ENCODE measurements around the gene APOL3.
"Not testable (repeated sequence)": the region's sequence is repeated elsewhere in the genome, so short reads cannot be mapped to it uniquely, and the experiment has no call there.

Gene APOL3

GRCh38 chr22:36156515-36157419, 3.8 kb downstream of the APOL3 start:
- peak; percentile 23 to 32 for DNase-seq

- DNase-seq: no peak
Observed at GRCh38 chr22:36156119-36156514, 4.4 kb downstream of the APOL3 start.

GRCh38 chr22:36155702-36156101, 4.9 kb downstream of the APOL3 start:
- no peak for DNase-seq

DNA sequence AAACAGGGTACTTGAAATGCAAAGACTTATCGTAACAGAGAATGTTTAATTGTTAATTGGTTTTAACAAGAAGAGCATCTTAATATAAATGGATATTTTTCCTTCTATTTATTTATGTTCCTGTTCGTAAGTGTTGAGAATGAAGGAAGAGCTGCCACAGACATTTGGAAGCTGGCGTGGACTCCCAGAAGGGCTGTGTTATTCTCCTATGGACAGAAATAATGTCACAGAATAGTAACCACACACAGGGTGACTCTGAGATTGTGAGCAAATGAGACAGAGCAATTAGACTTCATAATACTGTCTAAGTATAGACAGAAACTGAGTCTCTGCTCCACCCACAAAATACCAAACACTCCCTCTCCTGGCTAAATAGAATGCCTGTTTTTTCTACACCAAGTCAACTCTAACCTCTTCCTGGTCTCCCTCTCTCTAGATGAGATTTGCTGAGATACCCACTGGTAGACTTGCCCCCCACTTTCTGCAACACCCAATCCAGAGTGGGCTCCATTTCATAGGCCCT, 6.1 kb downstream of the APOL3 start:
- DNase-seq: no peak

- no peak for DNase-seq
Observed at GRCh38 chr22:36153501-36154422, 6.8 kb downstream of the APOL3 start.

GRCh38 chr22:36152821-36153220, 7.7 kb downstream of the APOL3 start:
- DNase-seq: not testable (repeated sequence)

DNA sequence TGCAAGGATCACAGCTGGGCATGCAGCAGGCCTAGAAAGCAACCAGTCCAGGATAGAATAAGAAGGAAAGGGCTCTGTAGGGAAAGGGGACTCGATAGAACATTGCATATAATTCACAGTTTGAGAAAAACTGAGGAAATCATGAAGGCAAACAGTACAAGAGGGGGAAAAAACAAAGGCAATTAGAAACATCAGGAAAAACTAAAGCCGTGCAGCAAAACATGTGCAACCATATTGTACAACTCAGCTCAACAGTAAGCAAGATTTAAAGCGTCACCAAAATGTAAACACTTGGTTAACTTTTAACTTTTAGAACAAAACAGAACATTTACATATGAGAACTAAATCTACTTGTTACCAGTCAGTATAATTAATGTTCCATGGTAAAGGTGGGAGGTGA, 8.5 kb downstream of the APOL3 start:
- DNase-seq: no peak

GRCh38 chr22:36151006-36151595, 9.5 kb downstream of the APOL3 start:
- DNase-seq: no peak

DNA sequence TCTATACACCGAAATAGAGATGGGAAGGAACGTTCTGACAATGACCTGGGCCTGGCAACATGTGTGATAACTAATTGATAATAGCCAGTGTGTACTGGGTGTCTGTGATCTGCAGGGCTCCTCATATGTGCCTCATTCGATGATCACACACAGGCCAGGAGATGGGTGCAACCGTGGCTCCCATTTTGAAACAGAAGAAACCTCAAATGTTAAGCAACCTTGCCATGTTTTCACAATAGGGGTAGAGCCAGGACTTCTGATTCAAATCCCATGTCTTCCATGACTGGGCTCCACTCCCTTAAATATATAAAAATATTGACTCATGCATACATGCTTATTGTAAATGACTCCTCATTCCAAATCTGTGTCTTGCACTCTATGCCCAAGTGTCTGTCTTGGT, 11.1 kb downstream of the APOL3 start:
- no peak for DNase-seq

GRCh38 chr22:36148411-36148810, 12.1 kb downstream of the APOL3 start:
- no peak for DNase-seq

- DNase-seq: no peak
Observed at GRCh38 chr22:36147196-36147791, 13.3 kb downstream of the APOL3 start.

DNA sequence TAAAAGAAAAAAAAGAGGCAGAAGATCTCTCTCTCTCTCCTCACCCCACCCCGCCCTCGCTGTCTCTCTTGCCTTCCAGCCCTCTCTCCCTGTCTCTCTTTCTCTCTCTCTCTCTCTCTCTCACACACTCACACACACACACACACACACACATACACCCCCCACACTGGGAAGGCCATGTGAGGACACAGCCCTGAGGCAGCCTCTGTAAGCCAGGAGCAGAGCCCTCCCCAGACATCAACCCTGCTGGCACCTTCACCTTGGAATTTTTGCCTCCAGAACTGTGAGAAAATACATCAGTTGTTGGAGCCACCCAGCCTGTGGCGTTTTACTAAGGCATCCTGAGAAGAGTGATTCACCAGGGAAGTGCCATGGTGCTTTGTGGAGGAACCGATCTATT, 14.7 kb downstream of the APOL3 start:
- no peak for DNase-seq

DNA sequence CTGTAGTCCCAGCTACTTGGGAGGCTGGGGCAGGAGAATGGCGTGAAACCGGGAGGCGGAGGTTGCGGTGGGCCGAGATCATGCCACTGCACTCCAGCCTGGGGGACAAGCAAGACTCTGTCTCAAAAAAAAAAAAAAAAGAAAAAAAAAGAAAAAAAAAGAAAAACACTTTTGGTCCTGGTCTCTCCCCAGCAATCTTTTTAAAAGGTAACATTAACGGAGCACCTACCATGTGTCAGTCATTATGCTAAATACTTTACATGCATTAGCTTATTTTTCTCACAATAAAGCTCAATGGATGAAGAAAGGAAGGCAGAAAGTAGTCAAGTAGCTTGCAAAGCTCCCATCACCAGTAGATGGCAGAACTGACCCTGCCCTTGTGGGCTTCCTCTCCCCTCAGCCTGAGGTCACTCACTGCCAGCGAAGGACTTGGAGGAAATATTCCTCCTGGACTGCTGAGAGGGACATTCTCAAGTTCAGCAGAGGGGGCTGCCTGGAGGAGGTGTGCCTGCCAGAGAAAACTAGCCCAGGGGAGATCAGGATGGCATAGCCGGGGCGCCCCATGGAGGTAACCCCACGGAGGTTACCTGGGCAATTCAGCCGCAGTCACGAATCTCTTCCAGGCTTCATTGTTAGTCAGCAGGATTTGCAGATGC, 15.5 kb downstream of the APOL3 start:
- peak; percentile 34 to 53 for DNase-seq

GRCh38 chr22:36143956-36144355, 16.6 kb downstream of the APOL3 start:
- no peak for DNase-seq

DNA sequence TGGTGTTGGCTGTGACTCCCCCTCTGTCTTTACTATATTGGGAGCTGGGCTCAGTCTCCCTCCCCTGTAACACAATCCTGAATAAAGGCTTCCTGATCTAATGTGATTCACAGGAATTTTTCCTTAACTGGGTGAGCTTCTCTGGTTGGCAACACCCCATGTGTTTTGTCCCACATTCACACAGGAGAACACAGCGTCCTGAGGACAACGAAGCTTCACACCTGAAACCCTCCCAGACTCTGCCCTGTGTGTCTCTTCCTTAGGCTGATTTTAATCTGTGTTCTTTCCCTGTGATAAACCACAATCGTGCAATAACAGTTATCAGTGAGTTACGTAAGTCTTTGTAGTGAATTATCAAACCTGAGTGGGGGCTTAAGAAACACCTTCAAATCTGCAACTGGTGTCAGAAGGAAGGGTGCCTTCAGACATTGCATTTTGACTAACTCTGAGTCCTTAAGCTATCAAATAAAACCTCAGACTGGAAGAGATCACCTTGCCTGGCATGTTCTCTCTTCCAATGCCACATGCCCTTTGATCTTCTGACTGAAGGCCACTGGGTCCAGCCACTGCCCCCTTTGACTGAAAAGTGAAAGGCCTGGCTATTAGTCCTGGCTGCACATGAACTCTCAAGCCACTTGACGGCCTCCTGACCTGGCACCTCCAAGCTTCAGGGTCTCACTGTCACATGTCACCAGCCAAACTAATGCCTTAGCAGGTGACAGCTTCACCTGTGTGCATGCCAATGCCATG, 17.3 kb downstream of the APOL3 start:
- no peak for DNase-seq

- no peak for DNase-seq
Observed at GRCh38 chr22:36141481-36141880, 19.1 kb downstream of the APOL3 start.

GRCh38 chr22:36138709-36139108, 21.8 kb downstream of the APOL3 start:
- not testable (repeated sequence) for DNase-seq

DNA sequence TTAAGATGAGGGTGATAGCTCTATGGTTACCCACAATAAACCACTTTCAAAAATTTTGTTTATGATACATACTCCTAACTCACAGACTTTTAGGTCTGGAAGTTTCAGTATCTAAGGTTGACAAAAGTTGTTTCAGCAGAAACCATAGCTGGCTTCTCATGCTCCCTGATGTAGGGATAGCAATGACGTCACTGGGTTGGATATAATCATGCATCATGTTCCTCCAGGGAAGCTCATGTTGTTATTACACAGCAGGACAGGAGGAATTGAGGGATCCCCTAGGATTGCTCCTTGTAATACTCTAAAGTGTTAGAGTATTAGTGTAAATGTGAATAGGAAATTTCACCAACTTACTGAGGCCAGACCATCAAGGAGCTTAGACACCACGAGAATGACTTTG, 23.6 kb downstream of the APOL3 start:
- no peak for DNase-seq

- no peak for DNase-seq
Observed at GRCh38 chr22:36136475-36136874, 24.1 kb downstream of the APOL3 start.

DNA sequence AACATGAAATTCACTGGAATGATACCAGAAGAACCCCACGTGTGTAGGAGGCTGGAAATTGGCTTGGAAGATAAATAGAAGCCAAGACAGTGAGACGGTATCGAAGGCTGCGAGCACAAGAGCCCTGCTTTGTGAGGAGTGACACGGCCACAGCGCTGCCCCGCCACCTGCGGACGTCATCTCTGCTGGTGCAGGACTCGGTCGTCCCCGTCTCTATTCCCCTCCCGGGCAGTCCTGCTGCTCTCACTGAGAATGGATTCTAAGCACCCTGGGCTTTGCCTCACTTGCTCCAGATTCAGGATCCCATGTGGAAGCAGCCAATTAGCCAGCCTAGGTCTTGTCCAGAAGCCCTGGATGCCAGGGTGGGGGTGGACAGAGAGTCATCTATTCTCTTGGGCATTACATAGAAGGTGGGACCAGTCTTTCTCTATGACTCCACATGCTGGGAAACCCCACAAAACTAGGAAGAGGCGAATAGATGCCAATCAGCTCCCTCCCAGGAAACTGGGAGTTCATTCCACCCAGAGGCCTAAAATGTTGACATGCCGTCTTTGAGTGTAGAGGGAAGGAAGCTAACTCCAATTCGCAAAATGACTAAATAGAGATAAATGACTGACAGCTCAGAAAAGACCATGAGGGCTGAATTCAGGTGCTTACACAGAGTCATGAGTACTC, 25.1 kb downstream of the APOL3 start:
- no peak for DNase-seq

DNA sequence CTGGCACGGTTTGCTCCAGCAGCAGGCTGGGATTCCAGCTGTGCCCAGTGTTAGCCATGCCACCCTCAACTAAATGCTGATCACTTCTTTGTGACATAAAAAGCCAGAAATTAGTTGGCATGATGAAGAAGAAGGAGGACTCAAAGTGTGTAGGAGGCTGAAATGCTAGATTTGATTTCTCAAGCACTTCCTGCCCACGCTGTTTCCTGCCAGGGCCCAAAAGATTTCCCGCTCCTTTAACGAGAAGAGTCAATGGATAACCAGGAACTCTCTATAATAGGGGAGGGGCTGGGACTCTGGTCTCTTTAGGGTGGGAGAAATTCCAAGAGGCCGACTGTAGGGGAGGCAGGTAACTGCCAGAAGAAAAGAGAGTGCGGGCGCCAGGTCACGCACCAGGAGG, 26.4 kb downstream of the APOL3 start:
- DNase-seq: peak; percentile 8 to 12
